Loucy (cell line): ENCODE data around the gene C1QTNF8.

Source experiments
- H2AFZ ChIP-seq: fragments of 200-600 bp; sonication (generic); 2 replicates; pipeline ENCODE4 v1.6.0; 2016; ENCODE audit warnings: antibody characterized with exemption, mild to moderate bottlenecking, low read length, moderate library complexity
- H3F3A ChIP-seq: fragments of 200-600 bp; 2 replicates; pipeline ENCODE4 v1.6.0; 2016; ENCODE audit warnings: antibody characterized with exemption, low read depth, mild to moderate bottlenecking
- H3K27me3 ChIP-seq: fragments of 200-600 bp; sonication (generic); 2 replicates; pipeline ENCODE4 v1.6.1; 2014; ENCODE audit warnings: low read length, mild to moderate bottlenecking; ENCODE audit not compliant: insufficient read depth, poor library complexity, severe bottlenecking
- H3K36me3 ChIP-seq: fragments of 200-600 bp; sonication (generic); 2 replicates; pipeline ENCODE4 v1.6.1; 2016; ENCODE audit warnings: low read length; ENCODE audit not compliant: insufficient read depth
- H3K4me1 ChIP-seq: fragments of 200-600 bp; sonication (generic); 2 replicates; pipeline ENCODE4 v1.5.1; 2014; ENCODE audit warnings: low read length, mild to moderate bottlenecking; ENCODE audit not compliant: insufficient read depth, poor library complexity, severe bottlenecking
- H3K4me2 ChIP-seq: fragments of 200-600 bp; sonication (generic); 2 replicates; pipeline ENCODE4 v1.6.0; 2014; ENCODE audit warnings: antibody characterized with exemption, low read length, low read depth, mild to moderate bottlenecking; ENCODE audit not compliant: poor library complexity, severe bottlenecking
- H3K4me3 ChIP-seq: fragments of 200-600 bp; sonication (generic); 2 replicates; pipeline ENCODE4 v1.5.1; 2014; ENCODE audit warnings: low read length, mild to moderate bottlenecking, mixed read lengths; ENCODE audit not compliant: poor library complexity, severe bottlenecking
- H3K79me2 ChIP-seq: fragments of 200-600 bp; sonication (generic); 2 replicates; pipeline ENCODE4 v1.6.1; 2014; ENCODE audit warnings: low read length; ENCODE audit not compliant: insufficient read depth
- H3K9ac ChIP-seq: fragments of 200-600 bp; sonication (generic); 2 replicates; pipeline ENCODE4 v1.6.0; 2014; ENCODE audit warnings: mild to moderate bottlenecking, low read depth, low read length, moderate library complexity; ENCODE audit not compliant: poor library complexity, severe bottlenecking
- H3K9me2 ChIP-seq: fragments of 200-600 bp; sonication (generic); replicated peaks from 2 replicates; pipeline ENCODE4 v1.6.1; 2016; ENCODE audit warnings: low read depth, low read length, mixed read lengths
- H3K9me3 ChIP-seq: fragments of 200-600 bp; sonication (generic); 2 replicates; pipeline ENCODE4 v1.6.1; 2014; ENCODE audit warnings: mild to moderate bottlenecking, antibody characterized with exemption, low read length, low read depth; ENCODE audit not compliant: insufficient read depth
- H4K20me1 ChIP-seq: fragments of 200-600 bp; sonication (generic); 2 replicates; pipeline ENCODE4 v1.6.0; 2014; ENCODE audit warnings: antibody characterized with exemption, low read length, mild to moderate bottlenecking; ENCODE audit not compliant: insufficient read depth, poor library complexity, severe bottlenecking
- CTCF ChIP-seq: fragments of 200-600 bp; sonication (generic); conservative IDR thresholded peaks from 2 replicates; pipeline ENCODE4 v1.5.1; 2014; ENCODE audit warnings: mild to moderate bottlenecking, antibody characterized with exemption, low read length
- EZH2phosphoT487 ChIP-seq: fragments of 200-600 bp; IDR thresholded peaks from 2 replicates; pipeline ENCODE4 v1.6.1; 2018; ENCODE audit warnings: antibody characterized with exemption, mild to moderate bottlenecking, moderate library complexity, borderline replicate concordance

The C1QTNF8 gene

GRCh38 chr16:1055557-1055924 lies 40.5 kb downstream of the C1QTNF8 start:
- Histone ChIP-seq H3K4me3 (no peak overlapping the region), H2AFZ (no peak overlapping the region), H3K27me3 (no peaks in the 10 kb centered on the region), H3F3A (no peaks in the 10 kb centered on the region), H3K36me3 (no peaks in the 10 kb centered on the region), H3K4me1 (no peaks in the 10 kb centered on the region), H3K9ac (no peak overlapping the region), H3K4me2 (no peak overlapping the region), H4K20me1 (no peaks in the 10 kb centered on the region), H3K79me2 (no peaks in the 10 kb centered on the region), H3K9me3 (no peaks in the 10 kb centered on the region), H3K9me2 (no peaks in the 10 kb centered on the region)
- TF ChIP-seq CTCF (no peak), EZH2phosphoT487 (no peak)

- TF ChIP-seq CTCF, result no peak
- TF ChIP-seq EZH2phosphoT487, result no peak
Measured at GRCh38 chr16:1054660-1055556, 41.1 kb downstream of the C1QTNF8 start.

GRCh38 chr16:1053700-1054368 lies 42.2 kb downstream of the C1QTNF8 start:
- Histone ChIP-seq H3K36me3 (no peaks in the 10 kb centered on the region), H3F3A (no peaks in the 10 kb centered on the region), H3K4me2 (no peak overlapping the region), H4K20me1 (no peaks in the 10 kb centered on the region), H3K4me1 (no peaks in the 10 kb centered on the region), H3K27me3 (no peaks in the 10 kb centered on the region), H3K4me3 (no peak overlapping the region), H3K9ac (no peak overlapping the region), H2AFZ (no peak overlapping the region), H3K79me2 (no peaks in the 10 kb centered on the region), H3K9me3 (no peaks in the 10 kb centered on the region), H3K9me2 (no peaks in the 10 kb centered on the region)
- TF ChIP-seq EZH2phosphoT487 (no peak), CTCF (no peak)

More at GRCh38 chr16:1054660-1055556, 41.1 kb downstream of the C1QTNF8 start:
- no peak overlapping the region for H3K9ac ChIP-seq
- H3K4me1 ChIP-seq, result no peaks in the 10 kb centered on the region
- H4K20me1 ChIP-seq, result no peaks in the 10 kb centered on the region
- H2AFZ ChIP-seq, result no peak overlapping the region
- H3K9me2 ChIP-seq, result no peaks in the 10 kb centered on the region
- H3K4me2 ChIP-seq, result no peak overlapping the region
- H3K27me3 ChIP-seq, result no peaks in the 10 kb centered on the region
- no peak overlapping the region for H3K4me3 ChIP-seq
- H3F3A ChIP-seq, result no peaks in the 10 kb centered on the region
- no peaks in the 10 kb centered on the region for H3K79me2 ChIP-seq
- no peaks in the 10 kb centered on the region for H3K9me3 ChIP-seq
- no peaks in the 10 kb centered on the region for H3K36me3 ChIP-seq
